Activated CD4-positive, alpha-beta T cell treated with anti-CD3 and anti-CD28 coated beads, Interleukin-2, amount 50 U/mL, for 1 hour (primary cell): ENCODE data around the gene BRI3.
A peak's percentile ranks its signal among the peaks of the same experiment; 100 is the strongest.

Source experiments
- DNase-seq: peaks from one replicate; pipeline ENCODE4 v3.0.0-alpha.2; 2020

BRI3 gene

GRCh38 chr7:98280791-98281756 lies at the start of gene BRI3:
BRI3 (plus strand) TSS chr7:98281686; CDS start chr7:98281796, 110 bp downstream.
- peak; percentile 92 for DNase-seq

- no peak for DNase-seq
Observed at GRCh38 chr7:98232263-98232585, 49.3 kb upstream of the BRI3 start.

- no peak for DNase-seq
Observed at GRCh38 chr7:98232799-98233198, 48.7 kb upstream of the BRI3 start.

GRCh38 chr7:98233219-98234070 lies 48.0 kb upstream of the BRI3 start:
- DNase-seq, result no peak

GRCh38 chr7:98234429-98235147 lies 46.9 kb upstream of the BRI3 start:
- DNase-seq, result no peak

GRCh38 chr7:98235901-98236300 lies 45.6 kb upstream of the BRI3 start:
- DNase-seq, result no peak

- no peak for DNase-seq
Observed at GRCh38 chr7:98236355-98237185, 44.9 kb upstream of the BRI3 start.

GRCh38 chr7:98238076-98238475 lies 43.4 kb upstream of the BRI3 start:
- no peak for DNase-seq

GRCh38 chr7:98238976-98239375 lies 42.5 kb upstream of the BRI3 start:
- no peak for DNase-seq

GRCh38 chr7:98240961-98241673 lies 40.4 kb upstream of the BRI3 start:
- peak; percentile 15 for DNase-seq

GRCh38 chr7:98241674-98242241 lies 39.7 kb upstream of the BRI3 start:
- no peak for DNase-seq

- DNase-seq, result no peak
Observed at GRCh38 chr7:98242342-98242741, 39.1 kb upstream of the BRI3 start.

GRCh38 chr7:98242934-98243333 lies 38.6 kb upstream of the BRI3 start:
- DNase-seq, result no peak

GRCh38 chr7:98244871-98245270 lies 36.6 kb upstream of the BRI3 start:
- DNase-seq, result no peak

- DNase-seq, result no peak
Observed at GRCh38 chr7:98248156-98248555, 33.3 kb upstream of the BRI3 start.

GRCh38 chr7:98249106-98249505 lies 32.4 kb upstream of the BRI3 start:
- no peak for DNase-seq

- DNase-seq, result peak; percentile 29
Observed at GRCh38 chr7:98250789-98251188, 30.7 kb upstream of the BRI3 start.

- DNase-seq, result peak; percentile 40
Observed at GRCh38 chr7:98251231-98251600, 30.3 kb upstream of the BRI3 start.

- DNase-seq, result peak; percentile 78
Observed at GRCh38 chr7:98251601-98252424, 29.7 kb upstream of the BRI3 start, which contains the start of gene TECPR1. TECPR1 (minus strand) TSS chr7:98252232; CDS start chr7:98246146, 6,086 bp downstream.

- DNase-seq, result no peak
Observed at GRCh38 chr7:98252425-98253054, 28.9 kb upstream of the BRI3 start.
